ENCODE measurements around the gene ERLIN1.
A peak's percentile ranks its signal among the peaks of the same experiment; 100 is the strongest.

Gene ERLIN1

GRCh38 chr10:100168313-100168643 is 17.6 kb downstream of the ERLIN1 start:
- no peak for DNase-seq

- DNase-seq = no peak
These were observed 18.1 kb downstream of the ERLIN1 start for GRCh38 chr10:100167553-100168312.

- no peak for DNase-seq
These were observed 21.9 kb downstream of the ERLIN1 start for GRCh38 chr10:100163704-100164621.

- no peak for DNase-seq
These were observed 23.1 kb downstream of the ERLIN1 start for GRCh38 chr10:100162696-100163095.

GRCh38 chr10:100158044-100158805 is 27.6 kb downstream of the ERLIN1 start:
- DNase-seq = no peak

- no peak for DNase-seq
These were observed 28.7 kb downstream of the ERLIN1 start for GRCh38 chr10:100157156-100157555.

GRCh38 chr10:100155936-100156335 is 29.9 kb downstream of the ERLIN1 start:
- no peak for DNase-seq

GRCh38 chr10:100154666-100155065 is 31.2 kb downstream of the ERLIN1 start:
- no peak for DNase-seq

- DNase-seq = no peak
These were observed 32.5 kb downstream of the ERLIN1 start for GRCh38 chr10:100153239-100153825.

- DNase-seq = no peak
These were observed 34.0 kb downstream of the ERLIN1 start for GRCh38 chr10:100151723-100152300.

- DNase-seq = peak; percentile 53
These were observed 37.2 kb downstream of the ERLIN1 start for GRCh38 chr10:100148353-100149211.

GRCh38 chr10:100146875-100147650 is 38.8 kb downstream of the ERLIN1 start:
- DNase-seq = no peak

- no peak for DNase-seq
These were observed 39.4 kb downstream of the ERLIN1 start for GRCh38 chr10:100146398-100146797.

- DNase-seq = no peak
These were observed 42.1 kb downstream of the ERLIN1 start for GRCh38 chr10:100143756-100144155.

- DNase-seq = no peak
These were observed 44.3 kb downstream of the ERLIN1 start for GRCh38 chr10:100141446-100142087.

GRCh38 chr10:100140070-100140469 is 45.8 kb downstream of the ERLIN1 start:
- no peak for DNase-seq

- no peak for DNase-seq
These were observed 46.8 kb downstream of the ERLIN1 start for GRCh38 chr10:100138921-100139496.

GRCh38 chr10:100135486-100135885 is 50.3 kb downstream of the ERLIN1 start:
- DNase-seq = no peak

- DNase-seq = no peak
These were observed 52.0 kb downstream of the ERLIN1 start for GRCh38 chr10:100133801-100134200.

GRCh38 chr10:100132427-100132826 is 53.4 kb downstream of the ERLIN1 start:
- no peak for DNase-seq

All from stimulated activated naive CD4-positive, alpha-beta T cell treated with Interleukin-2 at 50 U/mL for 16 hours (primary cell).